ENCODE data around the gene PRR30. TPM values are rescaled to one million over a fixed set of nuclear protein-coding genes. Genes with fewer than 3 reads are reported as not detected.
"Not testable (repeated sequence)": the region's sequence is repeated elsewhere in the genome, so short reads cannot be mapped to it uniquely, and the experiment has no call there.

The PRR30 gene
- not detected for polyA plus RNA-seq (ENCODE audit: insufficient read length)

DNA sequence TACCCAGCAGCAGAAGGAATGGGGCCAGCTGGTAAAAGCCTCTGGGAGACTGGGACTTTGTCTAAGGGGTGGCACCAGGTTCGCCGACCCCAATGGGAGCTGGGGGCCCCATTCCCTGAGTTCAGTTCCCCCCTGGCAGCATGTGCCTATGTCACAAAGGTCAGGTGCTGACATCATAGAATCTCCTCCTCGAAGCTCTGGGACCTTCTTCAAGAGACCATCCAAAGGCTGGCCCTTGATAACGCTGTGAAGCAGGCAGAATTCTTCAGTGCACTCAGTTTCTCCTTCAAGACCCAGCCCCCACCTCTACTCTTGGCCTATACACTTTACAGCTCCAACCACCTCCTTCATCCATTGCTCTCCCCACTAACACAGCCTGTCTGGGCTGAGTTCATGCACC, at the start of gene PRR30:
Gene PRR30 (minus strand): TSS at position 101 of the 400 bp plus-strand sequence. CDS start 1,081 bp downstream, outside the sequence.
- DNase-seq, result no peak

DNA sequence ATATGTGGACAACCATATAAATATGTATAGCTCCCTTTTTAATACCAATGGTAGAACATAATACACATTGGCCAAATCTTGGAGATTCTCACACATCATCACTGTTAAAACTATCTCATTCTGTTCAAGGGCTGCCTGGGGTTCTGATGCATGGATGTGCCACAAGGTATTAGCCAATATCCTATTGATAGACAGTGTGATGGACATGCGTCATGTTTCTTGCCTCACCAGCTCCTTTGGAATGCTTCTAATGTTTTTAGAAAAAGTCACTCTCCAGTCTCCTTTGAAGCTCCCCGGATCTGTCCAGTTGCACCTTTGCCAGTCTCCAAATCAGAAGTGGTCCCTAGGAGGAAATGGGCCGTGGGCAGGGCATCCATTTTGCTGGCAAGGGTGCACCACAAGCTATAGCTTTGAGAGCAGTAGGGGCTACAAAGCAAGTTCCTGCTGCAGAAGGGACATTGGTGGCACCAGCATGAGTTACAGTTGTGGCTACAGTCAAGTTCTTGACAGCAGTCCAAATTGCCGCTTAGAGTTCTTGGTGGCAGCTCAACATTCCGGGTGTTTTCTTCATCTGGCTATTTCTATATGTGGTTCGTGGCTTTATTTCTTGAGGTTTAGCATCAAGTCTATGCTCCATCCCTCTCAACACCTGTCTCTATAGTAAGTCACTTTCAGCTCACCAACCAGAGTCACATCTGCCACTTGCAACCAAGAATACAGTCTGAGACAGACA, 47.6 kb upstream of the PRR30 start:
- no peak for DNase-seq

DNA sequence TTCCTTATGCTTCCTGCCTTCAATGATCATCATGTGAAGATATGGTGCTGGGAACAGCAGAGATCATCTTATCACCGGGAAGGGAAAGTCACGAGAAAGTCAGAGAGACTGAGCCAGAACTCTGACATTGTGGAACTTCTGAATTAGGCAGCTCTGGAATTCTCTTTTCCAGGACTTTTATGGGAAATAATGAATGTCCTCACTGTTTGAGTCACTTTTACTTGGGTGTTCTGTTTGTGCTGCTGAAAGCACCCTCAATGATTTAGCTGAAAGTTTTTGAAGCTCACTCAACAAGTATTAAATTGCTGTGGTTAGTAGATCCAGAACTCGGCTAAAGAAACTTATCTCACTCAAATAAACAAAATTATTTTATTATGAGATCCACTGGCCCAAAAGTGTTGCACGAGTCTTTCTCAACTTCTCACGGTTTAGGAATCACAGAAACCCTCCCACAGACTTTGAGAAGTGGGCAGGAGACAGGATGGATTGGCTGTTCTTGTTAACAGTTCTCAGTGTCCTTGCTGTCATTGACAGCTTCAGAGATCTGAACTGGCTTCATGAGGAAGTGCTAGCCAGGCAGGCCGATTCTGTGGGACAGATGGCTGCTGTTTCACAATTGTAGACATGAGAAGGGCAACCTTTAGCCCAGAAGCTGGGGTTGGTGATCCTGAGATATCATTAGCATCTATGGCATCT, 46.3 kb upstream of the PRR30 start:
- DNase-seq, result no peak

DNA sequence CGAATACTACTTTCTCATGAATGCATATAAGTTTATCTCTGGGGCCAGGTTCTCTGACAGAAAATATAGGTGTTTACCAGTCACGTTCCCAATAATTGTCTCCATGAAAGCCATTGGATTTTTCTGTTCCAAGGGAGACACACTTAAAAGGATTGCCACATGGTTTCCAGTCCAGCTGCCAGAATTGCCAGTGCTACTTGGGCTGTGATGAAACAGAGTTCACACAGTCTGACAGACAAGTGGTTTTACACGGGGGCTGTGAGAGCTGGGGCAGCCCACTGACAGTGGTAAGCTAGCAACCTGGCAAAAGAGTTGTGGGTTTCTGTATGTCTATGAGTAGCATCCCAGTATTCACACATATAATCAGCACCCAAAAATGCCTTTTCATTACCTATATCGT, 44.9 kb upstream of the PRR30 start:
- no peak for DNase-seq

DNA sequence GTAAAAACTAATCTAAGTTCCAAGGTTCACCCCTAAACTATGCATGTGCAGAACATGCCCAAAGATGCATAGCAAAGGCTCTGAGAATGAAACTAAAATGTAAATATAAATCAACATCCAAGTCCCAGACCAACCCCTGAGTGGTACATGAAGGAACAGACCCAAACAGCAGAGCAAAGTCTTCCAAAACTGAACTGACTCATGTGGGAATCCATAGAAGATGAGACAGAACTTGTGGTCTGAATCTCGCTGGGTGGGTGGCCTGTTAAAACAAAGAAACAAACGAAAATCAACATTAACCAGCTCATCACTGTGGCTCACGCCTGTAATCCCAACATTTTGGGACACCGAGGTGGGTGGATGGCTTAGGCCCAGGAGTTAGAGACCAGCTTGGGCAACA, 43.1 kb upstream of the PRR30 start:
- DNase-seq, result no peak

DNA sequence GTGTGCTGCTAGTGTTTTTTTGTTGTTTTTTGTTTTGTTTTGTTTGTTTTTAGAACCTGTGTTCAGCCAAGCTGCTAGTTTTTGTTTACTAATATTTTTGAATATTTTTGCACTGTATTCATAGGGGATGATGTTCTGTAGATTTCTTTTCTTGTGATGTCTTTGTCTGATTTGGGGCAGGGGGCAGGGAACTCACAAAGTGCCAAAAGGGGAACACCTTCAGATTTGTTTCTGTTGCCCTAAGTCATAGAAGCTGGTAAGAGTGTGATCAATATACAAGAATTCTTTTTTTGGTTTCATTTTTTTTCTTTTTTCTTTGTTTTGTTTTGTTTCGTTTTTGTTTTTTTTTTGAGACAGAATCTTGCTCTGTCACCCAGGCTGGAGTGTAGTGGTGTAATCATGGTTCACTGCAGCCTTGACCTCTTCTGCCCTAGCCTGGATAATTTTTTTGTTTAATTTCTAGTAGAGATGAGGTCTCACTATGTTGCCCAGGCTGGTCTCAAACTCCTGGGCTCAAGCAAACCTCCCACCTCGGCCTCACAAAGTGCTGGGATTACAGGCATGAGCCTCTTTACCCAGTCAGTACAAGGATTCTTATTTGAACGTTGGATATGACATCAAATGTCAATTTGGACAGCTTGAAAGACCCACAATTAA, 40.3 kb upstream of the PRR30 start:
- DNase-seq, result no peak

DNA sequence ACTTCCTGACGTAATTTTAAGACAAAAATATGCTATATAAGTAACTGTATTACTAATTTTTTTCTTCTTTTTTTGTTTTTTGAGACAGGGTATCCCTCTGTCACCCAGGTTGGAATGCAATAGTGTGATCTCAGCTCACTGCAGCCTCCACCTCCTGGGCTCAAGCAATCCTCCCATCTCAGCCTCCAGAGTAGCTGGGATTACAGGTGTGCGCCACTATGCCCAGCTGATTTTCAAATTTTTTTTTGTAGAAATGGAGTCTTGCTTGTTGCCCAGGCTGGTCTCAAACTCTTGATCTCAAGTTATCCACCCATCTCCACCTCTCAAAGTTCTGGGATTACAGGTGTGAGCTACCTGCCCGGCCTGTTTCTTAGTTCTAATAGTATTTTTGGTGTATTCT, 39.3 kb upstream of the PRR30 start:
- no peak for DNase-seq

DNA sequence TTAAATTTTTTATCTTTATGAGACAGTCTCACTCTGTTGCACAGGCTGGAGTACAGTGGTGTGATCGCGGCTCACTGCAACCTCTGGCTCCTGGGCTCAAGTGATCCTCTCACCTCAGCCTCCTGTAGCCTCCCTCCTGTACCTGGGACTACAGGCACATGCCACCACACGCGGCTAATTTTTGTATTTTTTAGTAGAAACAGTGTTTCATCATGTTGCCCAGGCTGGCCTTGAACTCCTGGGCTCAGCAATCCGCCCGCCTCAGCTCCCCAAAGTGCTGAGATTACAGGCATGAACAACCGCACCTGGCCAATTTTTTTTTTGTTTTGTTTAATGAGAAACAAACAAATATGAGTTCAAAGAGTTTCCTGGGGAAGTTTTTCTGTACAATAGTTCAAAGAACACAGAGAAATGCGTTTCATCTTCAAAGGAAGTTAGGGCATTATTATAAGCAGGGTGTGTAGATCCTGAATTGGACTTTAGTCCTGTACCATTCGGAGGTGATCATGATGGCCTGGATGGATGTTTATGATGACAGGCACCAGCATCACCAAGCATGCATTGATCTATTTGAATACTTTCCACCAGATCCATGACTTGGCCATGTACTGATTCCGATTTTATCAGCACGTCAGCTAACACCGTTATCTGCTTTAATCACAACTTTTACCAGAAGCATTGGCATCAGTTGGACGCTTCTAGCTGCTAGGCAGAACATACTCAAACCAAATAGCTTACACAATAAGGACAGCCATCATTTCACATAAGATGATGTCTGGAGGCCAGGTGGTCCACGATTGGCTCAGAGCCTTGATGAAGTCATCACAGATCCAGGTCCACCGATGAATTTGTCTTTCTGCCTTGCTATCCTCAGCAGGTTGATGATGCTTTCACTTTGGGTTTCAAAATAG, 38.5 kb upstream of the PRR30 start:
- DNase-seq, result no peak

DNA sequence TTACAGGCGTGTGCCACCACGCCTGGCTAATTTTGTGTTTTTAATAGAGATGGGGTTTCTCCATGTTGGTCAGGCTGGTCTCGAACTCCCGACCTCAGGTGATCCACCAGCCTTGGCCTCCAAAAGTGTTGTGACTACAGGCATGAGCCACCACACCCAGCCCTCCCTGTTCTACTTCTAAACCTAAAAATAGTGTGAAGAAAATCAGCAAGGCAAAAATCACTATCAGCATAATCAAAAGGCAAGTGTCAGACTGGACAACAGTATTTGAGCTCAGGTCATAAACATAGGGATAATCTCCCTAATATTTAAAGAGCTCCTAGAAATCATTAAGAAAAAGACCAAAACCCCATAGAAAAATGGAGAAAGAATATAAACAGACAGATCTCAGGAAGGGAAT, 36.6 kb upstream of the PRR30 start:
- not testable (repeated sequence) for DNase-seq

DNA sequence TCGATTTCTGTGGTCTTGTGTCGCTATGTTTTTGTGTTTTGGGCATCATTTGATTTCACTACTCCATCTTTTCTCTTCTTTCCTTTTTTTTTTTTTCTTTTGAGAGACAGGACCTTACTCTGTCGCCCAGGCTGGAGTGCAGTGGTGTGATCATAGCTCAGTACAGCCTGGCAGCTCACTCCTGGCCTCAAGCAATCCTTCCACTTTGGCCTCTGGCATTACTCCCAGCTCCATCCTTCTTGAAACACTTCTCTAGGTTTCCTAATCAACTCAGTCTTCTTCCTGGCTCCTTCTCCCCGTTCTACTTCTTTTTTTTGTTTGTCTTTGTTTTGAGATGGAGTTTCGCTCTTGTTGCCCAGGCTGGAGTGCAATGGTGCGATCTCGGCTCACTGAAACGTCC, 36.1 kb upstream of the PRR30 start:
- DNase-seq, result no peak

DNA sequence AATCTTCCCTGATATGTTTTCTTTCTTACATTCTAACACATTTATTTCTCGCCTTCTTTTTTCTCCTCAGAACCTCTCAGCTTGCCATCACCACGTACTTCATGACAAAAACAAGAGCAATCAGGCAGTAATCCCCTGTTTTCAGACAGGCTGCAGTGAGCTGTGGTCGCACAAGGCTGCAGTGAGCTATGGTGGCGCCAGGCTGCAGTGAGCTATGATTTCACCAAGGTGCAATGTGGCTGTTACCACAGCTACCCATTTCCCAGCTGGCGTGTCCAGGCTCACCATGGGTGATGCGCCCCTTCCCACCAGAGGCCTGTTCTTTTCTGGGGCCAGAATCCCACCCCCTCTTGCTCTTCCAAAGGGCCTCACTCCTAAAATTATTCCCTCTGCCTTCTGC, 35.4 kb upstream of the PRR30 start:
- no peak for DNase-seq

DNA sequence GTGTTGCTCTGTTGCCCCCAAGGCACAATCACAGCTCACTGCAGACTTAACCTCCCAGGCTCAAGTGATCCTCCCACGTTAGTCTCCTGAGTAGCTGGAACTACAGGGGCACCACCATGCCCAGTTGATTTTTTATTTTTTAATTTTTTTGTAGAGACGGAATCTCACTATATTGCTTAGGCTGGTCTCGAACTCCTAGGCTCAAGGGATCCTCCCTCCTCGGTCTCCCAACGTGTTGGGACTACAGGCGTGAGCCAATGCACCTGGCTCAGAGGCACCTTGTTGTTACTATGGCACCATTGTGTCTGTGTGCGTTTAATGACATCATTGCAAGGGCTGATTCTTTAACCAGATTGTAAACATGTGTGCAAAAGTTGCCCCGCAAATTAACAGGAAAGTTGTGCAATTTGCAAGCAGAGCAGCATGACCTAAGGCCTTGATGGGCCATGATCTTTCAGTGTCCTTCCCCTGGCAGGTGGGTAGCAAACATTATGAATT, 32.2 kb upstream of the PRR30 start:
- DNase-seq, result no peak

DNA sequence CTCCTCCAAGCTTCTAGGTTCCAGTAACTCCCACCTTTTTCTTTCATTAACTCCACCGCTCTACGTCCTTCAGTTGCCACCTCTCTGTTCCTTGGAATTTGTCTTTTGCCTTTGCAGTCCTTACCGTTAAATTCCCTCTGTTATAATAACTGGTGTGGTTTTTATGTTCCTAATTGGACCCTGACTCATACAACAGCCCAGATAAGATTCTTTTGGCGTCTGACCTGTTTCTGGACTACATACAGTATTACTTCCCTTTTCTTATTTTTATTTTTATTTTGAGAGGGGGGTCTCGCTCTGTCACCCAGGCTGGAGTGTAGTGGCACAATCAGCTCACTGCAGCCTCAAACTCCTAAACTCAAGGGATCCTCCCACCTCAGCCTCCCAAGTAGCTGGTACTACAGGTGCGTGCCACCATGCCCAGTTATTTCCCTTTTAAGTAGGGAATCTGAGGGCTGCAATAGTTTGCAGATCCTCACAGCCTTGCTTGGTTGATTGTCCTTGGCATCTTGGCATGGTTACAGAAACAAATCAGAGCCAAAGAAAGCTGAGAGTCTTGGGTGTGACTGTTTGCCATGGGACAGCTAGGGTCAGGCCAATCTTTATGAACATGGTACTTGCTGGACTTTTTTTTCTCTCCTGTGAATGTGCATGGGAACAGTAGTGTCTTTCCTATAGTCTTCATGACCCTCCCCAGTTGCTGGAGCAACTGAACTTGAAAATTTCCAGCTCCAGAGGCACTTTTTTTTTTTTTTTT, 31.5 kb upstream of the PRR30 start:
- DNase-seq, result no peak

DNA sequence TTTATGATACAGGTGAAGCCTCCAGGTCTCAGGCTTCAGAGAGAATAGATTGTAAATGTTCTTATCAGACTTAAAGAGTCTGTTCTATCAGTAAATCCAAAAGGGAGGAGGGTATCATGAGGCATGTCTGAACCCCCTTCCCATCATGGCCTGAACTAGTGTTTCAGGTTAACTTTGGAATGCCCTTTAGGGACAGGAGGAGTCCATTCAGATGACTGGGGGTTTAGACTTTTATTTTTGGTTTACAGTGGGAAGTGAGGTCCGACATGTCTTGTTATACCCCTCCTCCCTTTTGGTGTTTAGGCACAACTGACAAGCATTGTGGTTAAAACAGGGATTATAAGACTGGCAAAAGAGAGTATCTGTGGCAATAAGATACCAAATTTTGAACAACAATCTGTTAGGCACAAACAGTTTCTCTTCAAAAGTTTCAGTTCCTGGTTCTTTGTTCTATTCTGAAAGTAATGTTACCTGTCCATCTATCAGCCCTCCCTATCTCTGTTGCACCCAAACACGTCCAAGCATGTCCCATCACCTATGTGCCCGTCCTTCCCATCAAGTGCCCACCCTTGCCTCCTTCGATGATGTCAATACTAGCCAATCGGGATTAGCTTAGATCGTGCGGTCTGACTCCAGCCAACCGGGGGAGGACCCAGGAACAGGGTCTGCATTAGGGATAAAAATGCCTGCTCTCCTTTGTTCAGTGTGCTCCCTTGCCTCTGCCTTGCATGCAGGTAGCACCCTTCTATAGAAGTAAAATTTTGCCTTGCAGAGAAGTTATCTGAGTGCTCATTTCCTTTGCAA, 26.0 kb upstream of the PRR30 start:
- DNase-seq, result no peak

DNA sequence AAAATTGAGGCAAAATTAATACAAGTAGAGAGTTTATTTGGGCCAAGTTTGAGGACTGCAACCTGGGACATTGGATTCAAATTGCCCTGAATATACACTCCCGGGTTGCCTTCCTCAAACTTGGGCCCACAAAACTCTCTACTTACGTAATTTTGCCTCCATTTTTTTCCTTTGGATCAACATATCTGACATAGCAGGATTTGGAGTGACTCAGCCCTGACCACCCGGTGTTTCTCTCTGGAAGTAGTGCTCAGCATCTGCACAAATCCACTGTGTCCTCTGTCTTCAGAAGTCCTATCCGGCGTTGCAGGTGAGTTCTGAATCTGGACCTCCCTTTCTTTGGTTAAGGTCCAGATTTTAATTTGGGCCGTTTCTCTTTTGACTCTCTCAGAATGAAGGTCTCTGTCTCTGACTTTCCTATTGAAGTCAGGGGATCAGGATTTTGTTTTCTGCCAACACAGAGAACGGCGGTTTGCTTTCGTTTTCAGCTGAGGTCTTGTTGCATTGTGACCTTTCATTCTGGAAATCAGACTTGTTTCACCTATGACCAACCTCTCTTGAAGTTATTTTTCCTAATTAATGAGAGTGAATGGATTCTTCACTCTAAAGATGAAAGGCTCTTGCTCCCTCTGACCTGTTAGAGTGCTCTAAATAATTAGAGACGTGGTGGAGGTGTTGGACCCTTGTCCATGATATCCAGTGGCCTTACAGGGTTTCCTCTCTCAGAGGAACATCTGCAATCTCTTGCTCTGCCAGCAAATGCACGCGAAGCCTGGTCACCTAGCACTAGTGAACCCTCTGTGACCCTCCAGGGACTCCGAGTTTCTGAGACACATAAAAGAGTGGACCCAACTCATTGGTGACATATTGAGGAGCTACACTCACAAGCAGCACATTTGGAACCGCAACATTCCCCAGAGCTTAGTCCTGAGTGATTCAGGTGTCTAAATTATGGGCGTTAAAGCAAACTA, 23.2 kb upstream of the PRR30 start:
- DNase-seq, result no peak

DNA sequence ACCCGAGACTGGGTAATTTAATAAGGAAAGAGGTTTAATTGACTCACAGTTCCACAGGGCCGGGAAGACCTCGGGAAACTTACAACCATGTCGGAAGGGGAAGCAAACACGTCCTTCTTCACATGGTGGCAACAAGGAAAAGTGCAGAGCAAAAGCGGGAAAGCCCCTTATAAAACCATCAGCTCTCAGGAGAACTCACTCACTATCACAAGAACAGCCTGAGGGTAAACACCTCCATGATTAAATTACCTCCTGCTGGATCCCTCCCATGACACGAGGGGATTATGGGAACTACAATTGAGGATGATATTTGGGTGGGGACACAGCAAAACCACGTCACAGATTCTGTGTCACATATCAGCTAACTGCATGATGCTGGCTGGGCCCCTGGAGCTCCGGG, 21.0 kb upstream of the PRR30 start:
- DNase-seq, result no peak

DNA sequence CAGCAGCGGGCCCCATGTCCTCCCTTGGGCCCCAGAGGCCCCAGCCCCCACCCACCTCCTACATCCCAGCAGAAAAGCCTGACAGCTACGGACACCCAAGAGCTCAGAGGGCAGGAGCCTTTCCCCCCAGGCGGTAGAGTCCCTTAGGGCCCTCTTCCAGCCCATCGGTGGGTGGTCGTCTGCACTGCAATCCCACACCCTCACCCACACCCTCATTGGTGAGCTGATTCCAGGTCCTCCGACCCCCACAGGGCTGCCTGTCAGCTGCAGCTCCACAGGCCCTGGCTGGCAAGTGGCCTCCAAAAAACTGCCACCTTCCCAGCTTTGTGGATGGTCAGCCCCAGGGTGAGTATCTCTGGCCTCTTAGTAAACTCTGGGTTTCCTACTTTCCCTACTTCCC, 20.1 kb upstream of the PRR30 start:
- no peak for DNase-seq

DNA sequence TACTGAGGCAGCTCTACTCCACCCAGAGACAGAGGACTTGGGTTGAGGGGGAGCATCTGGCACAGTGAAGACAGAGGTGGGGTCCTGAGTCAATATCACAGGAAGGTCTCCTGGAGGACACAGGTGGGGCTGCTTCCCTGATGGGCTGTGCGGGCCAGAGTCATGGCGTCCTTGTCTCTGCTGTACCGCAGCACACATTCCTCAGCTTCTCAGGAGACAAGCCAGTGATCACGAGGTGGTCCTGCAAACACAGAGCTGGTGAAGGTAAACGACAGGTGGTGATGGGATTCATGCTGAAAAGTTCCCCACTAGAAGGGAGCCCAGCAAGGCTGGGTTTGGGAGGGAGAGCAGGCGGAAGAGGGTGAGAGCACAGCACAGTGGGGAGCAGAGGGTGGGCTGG, 19.3 kb upstream of the PRR30 start:
- DNase-seq, result no peak

DNA sequence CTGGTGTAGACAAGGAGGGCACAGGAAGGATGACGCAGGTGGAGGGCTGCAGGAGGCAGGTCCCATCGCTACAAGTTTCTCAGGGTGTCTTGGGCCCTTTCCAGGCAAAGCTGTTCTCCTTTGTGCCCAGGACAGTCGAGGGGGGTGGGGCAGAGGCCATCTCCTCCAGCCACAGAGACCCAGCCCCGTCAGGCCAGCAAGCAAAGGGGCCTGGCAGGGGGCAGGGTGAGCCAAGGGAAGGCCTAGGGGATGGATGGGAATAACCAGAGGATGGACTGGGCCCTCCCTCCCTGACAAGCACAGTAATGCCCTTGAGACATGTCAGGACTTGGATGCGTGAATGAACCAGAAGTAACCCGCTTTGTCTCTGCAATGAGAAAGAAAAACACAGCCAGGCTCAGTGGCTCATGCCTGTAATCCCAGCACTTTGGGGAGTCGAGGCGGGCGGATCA, 15.9 kb upstream of the PRR30 start:
- DNase-seq, result no peak

DNA sequence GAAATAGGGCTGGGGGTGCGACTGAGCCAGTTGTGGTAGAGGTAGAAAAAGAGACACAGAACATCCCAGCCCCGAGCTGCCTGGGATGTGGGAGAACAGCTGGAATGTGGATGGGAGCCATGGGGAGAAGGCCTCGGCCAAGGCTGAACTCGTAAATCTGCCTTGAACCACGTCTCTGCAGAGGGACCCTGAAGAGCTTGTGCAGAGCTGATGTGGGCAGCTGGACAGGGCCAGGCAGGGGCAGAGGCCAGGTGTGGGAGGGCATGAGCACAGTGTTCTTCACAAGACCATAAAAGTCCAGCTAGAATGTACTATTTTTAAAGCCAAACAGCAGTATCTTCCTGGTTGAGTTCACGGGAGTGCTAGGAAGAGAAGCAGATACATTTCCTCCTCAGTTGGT, 15.3 kb upstream of the PRR30 start:
- DNase-seq, result no peak
